HCT116 (cell line): ENCODE data around the gene MORN4.

Experiments
- CEBPB ChIP-seq: IDR thresholded peaks from 2 replicates; pipeline ENCODE4 v1.6.1; 2012; ENCODE audit warnings: low read depth
- EZH2 ChIP-seq: fragments of 200-600 bp; sonication (generic); IDR thresholded peaks from 2 replicates; pipeline ENCODE4 v1.6.1; 2017; ENCODE audit warnings: antibody characterized with exemption, mixed run types
- JUND ChIP-seq: IDR thresholded peaks from 2 replicates; pipeline ENCODE4 v1.6.1; 2012
- POLR2A ChIP-seq: IDR thresholded peaks from 2 replicates; pipeline ENCODE4 v1.7.0; 2011; ENCODE audit warnings: borderline replicate concordance; ENCODE audit not compliant: insufficient read depth, insufficient read length; ENCODE audit errors: extremely low read depth
- SIN3A ChIP-seq: IDR thresholded peaks from 2 replicates; pipeline ENCODE4 v1.6.1; 2012; ENCODE audit warnings: low read depth
- SP1 ChIP-seq: IDR thresholded peaks from 2 replicates; pipeline ENCODE4 v1.6.1; 2012; ENCODE audit warnings: low read depth
- TF ChIP-seq, protein P1 (sequence below), 3 experiments: fragments of 200-600 bp in 1 of 3; sonication (generic) in 1 of 3; IDR thresholded peaks in 2 of 3; conservative IDR thresholded peaks in 1 of 3; 2 replicates each; pipeline ENCODE4 v1.5.1; 2012 to 2017; ENCODE audit warnings: low read depth in 2 of 3, low read length in 2 of 3, antibody characterized with exemption in 1 of 3, borderline replicate concordance in 1 of 3, control low read depth in 1 of 3, mild to moderate bottlenecking in 1 of 3, mixed read lengths in 1 of 3, mixed run types in 1 of 3, moderate library complexity in 1 of 3; ENCODE audit not compliant: insufficient read depth in 1 of 3
- TF ChIP-seq, protein P2 (sequence below): IDR thresholded peaks from 2 replicates; pipeline ENCODE4 v1.6.1; 2012

DNA sequence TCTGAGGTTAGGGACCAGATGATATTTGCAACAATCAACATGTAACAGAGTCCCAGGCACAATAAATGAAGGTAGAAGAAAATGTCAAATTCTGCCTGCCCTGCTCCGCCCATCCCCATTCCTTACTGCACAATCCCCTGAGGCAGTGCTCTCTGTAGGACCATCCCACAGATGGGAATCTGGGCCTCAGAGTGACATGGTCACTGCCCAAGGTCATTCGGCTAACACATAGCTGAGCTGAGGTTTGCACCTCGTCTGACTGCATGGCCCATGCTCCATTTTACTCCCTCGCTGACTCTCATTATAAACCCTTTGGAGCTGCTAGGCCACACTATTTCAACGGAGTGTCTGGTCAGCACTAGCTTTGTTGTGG lies 47.9 kb downstream of the MORN4 start:
- TF ChIP-seq JUND = no peak
- no peak for TF ChIP-seq POLR2A
- no peak for TF ChIP-seq EZH2
- TF ChIP-seq, protein P1, sequence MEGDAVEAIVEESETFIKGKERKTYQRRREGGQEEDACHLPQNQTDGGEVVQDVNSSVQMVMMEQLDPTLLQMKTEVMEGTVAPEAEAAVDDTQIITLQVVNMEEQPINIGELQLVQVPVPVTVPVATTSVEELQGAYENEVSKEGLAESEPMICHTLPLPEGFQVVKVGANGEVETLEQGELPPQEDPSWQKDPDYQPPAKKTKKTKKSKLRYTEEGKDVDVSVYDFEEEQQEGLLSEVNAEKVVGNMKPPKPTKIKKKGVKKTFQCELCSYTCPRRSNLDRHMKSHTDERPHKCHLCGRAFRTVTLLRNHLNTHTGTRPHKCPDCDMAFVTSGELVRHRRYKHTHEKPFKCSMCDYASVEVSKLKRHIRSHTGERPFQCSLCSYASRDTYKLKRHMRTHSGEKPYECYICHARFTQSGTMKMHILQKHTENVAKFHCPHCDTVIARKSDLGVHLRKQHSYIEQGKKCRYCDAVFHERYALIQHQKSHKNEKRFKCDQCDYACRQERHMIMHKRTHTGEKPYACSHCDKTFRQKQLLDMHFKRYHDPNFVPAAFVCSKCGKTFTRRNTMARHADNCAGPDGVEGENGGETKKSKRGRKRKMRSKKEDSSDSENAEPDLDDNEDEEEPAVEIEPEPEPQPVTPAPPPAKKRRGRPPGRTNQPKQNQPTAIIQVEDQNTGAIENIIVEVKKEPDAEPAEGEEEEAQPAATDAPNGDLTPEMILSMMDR (IDR thresholded peaks at IDR 0.05 in 2 of 3, conservative IDR thresholded peaks at IDR 0.05 in 1 of 3; ENCODE audit: borderline replicate concordance in 1 of 3, insufficient read depth in 1 of 3, low read depth in 2 of 3, low read length in 2 of 3) = no peak
- no peak for TF ChIP-seq CEBPB
- no peak for TF ChIP-seq SIN3A
- no peak for TF ChIP-seq SP1
- TF ChIP-seq, protein P2, sequence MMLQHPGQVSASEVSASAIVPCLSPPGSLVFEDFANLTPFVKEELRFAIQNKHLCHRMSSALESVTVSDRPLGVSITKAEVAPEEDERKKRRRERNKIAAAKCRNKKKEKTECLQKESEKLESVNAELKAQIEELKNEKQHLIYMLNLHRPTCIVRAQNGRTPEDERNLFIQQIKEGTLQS = no peak
